K562 (cell line): ENCODE measurements around the gene WT1.

Experiments used
- ETV6 ChIP-seq, 3 experiments: fragments of 150-350 bp in 1 of 3; sonication (generic) in 1 of 3; formaldehyde crosslinking in 1 of 3; IDR thresholded peaks; 2 replicates each; pipeline versions ENCODE4 v1.6.1 to v1.8.0; 2014 to 2022; ENCODE audit warnings: borderline replicate concordance in 2 of 3, low read depth in 2 of 3, antibody characterized with exemption in 1 of 3, low read length in 1 of 3, mild to moderate bottlenecking in 1 of 3, missing genetic modification reagents in 1 of 3
- MYC ChIP-seq, 2 experiments: fragments of 250-450 bp in 1 of 2; sonication (Bioruptor Pico) in 1 of 2; IDR thresholded peaks; 2 replicates each; pipeline versions ENCODE4 v1.5.1 to v1.6.1; 2012 to 2021; ENCODE audit warnings: low read depth in 2 of 2, borderline replicate concordance in 1 of 2, improper control_type of control experiment in 1 of 2, low read length in 1 of 2, mild to moderate bottlenecking in 1 of 2, moderate library complexity in 1 of 2
- POLR2A ChIP-seq: fragments of 450-650 bp; conservative IDR thresholded peaks from 2 replicates; pipeline ENCODE4 v1.6.1; 2016
- POLR2AphosphoS5 ChIP-seq: IDR thresholded peaks from 2 replicates; pipeline ENCODE4 v1.6.1; 2011; ENCODE audit warnings: mild to moderate bottlenecking, low read depth, low read length, moderate library complexity; ENCODE audit not compliant: control insufficient read depth, insufficient read depth

GRCh38 chr11:32478277-32478731 lies 43.0 kb upstream of the WT1 start:
- no peak for TF ChIP-seq MYC (IDR thresholded peaks at IDR 0.05; ENCODE audit: low read depth, low read length)
- no peak for TF ChIP-seq MYC (CRISPR knock-in tag; IDR thresholded peaks at IDR 0.05; ENCODE audit: borderline replicate concordance, low read depth)
- TF ChIP-seq POLR2A, result no peak
- no peak for TF ChIP-seq POLR2AphosphoS5
- no peak for TF ChIP-seq ETV6 (IDR thresholded peaks at IDR 0.05; ENCODE audit: borderline replicate concordance in 1 of 2, low read depth in 2 of 2, low read length in 1 of 2)
- TF ChIP-seq ETV6 (CRISPR knock-in tag; IDR thresholded peaks at IDR 0.05; ENCODE audit: borderline replicate concordance), result no peak
